Astrocyte (in vitro differentiated cells and primary cell): Measurements from ENCODE around the gene PIGN.

Experiments
- EZH2 ChIP-seq: IDR thresholded peaks from 2 replicates; pipeline ENCODE4 v1.6.1; 2012; ENCODE audit warnings: mild to moderate bottlenecking, low read length, inconsistent platforms; ENCODE audit not compliant: insufficient read depth
- TF ChIP-seq, protein P1 (sequence below): IDR thresholded peaks from 2 replicates; pipeline ENCODE4 v1.5.1; 2011; ENCODE audit warnings: low read depth, mild to moderate bottlenecking, inconsistent platforms, low read length, moderate library complexity; ENCODE audit not compliant: insufficient read depth

DNA sequence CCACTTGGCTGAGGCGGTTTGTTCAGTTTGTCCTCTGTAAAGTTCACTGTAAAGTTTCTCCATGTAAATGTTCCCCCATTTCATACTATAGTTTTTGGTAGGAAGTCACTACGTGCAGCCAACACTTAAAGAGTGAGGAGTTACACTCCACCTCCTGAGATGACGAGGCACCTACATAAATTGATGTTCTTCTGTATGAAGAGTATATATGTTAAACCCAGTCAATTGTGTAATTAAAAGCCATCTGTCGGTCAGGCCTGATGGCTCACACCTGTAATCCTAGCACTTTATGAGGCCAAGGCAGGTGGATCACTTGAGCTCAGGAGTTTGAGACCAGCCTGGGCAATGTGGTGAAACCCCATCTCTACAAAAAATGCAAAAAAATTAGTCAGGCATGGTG lies 7.6 kb downstream of the PIGN start:
- TF ChIP-seq, protein P1, sequence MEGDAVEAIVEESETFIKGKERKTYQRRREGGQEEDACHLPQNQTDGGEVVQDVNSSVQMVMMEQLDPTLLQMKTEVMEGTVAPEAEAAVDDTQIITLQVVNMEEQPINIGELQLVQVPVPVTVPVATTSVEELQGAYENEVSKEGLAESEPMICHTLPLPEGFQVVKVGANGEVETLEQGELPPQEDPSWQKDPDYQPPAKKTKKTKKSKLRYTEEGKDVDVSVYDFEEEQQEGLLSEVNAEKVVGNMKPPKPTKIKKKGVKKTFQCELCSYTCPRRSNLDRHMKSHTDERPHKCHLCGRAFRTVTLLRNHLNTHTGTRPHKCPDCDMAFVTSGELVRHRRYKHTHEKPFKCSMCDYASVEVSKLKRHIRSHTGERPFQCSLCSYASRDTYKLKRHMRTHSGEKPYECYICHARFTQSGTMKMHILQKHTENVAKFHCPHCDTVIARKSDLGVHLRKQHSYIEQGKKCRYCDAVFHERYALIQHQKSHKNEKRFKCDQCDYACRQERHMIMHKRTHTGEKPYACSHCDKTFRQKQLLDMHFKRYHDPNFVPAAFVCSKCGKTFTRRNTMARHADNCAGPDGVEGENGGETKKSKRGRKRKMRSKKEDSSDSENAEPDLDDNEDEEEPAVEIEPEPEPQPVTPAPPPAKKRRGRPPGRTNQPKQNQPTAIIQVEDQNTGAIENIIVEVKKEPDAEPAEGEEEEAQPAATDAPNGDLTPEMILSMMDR: no peak
- TF ChIP-seq EZH2: no peak
